SKM-1 treated with dmso at 0.1 percent for 144 hours (cell line): ENCODE measurements around the gene BCL2L15.

Source experiments
- DNase-seq: peaks from one replicate; lab custom pipeline; 2025; ENCODE audit not compliant: unreplicated experiment; lab: John Stamatoyannopoulos, UW

The BCL2L15 gene

GRCh38 chr1:113912594-113913311 lies 25.4 kb upstream of the BCL2L15 start:
- no peak for DNase-seq

GRCh38 chr1:113905435-113905861 lies 18.1 kb upstream of the BCL2L15 start:
- DNase-seq, result no peak

- peak; percentile 100 for DNase-seq
Measured at GRCh38 chr1:113904674-113905434, 17.5 kb upstream of the BCL2L15 start, which contains the start of the genes AP4B1 and DCLRE1B. Gene AP4B1 (minus strand): TSS chr1:113904799. CDS start chr1:113904717, 82 bp downstream. Gene DCLRE1B (plus strand): TSS chr1:113905326. CDS start chr1:113905587, 261 bp downstream.

- DNase-seq, result peak; percentile 58
Measured at GRCh38 chr1:113904293-113904673, 16.9 kb upstream of the BCL2L15 start.

- DNase-seq, result no peak
Measured at GRCh38 chr1:113903501-113904292, 16.3 kb upstream of the BCL2L15 start.

- no peak for DNase-seq
Measured at GRCh38 chr1:113901191-113901590, 13.8 kb upstream of the BCL2L15 start.

- DNase-seq, result no peak
Measured at GRCh38 chr1:113899111-113899510, 11.7 kb upstream of the BCL2L15 start.

- DNase-seq, result peak; percentile 44
Measured at GRCh38 chr1:113898241-113898814, 10.9 kb upstream of the BCL2L15 start.

GRCh38 chr1:113895961-113896360 lies 8.6 kb upstream of the BCL2L15 start:
- no peak for DNase-seq

GRCh38 chr1:113895098-113895497 lies 7.7 kb upstream of the BCL2L15 start:
- DNase-seq, result no peak

GRCh38 chr1:113893267-113893666 lies 5.9 kb upstream of the BCL2L15 start:
- no peak for DNase-seq

GRCh38 chr1:113891631-113892220 lies 4.3 kb upstream of the BCL2L15 start:
- DNase-seq, result no peak

GRCh38 chr1:113890816-113891215 lies 3.4 kb upstream of the BCL2L15 start:
- no peak for DNase-seq

GRCh38 chr1:113886417-113887401 lies 672 bp downstream of the BCL2L15 start:
- no peak for DNase-seq

GRCh38 chr1:113881661-113882060 lies 5.7 kb downstream of the BCL2L15 start:
- no peak for DNase-seq

GRCh38 chr1:113879739-113880038 lies 7.7 kb downstream of the BCL2L15 start:
- no peak for DNase-seq

GRCh38 chr1:113876176-113876575 lies 11.2 kb downstream of the BCL2L15 start:
- DNase-seq, result no peak

- DNase-seq, result no peak
Measured at GRCh38 chr1:113875714-113876113, 11.7 kb downstream of the BCL2L15 start.

GRCh38 chr1:113874012-113874879 lies 13.1 kb downstream of the BCL2L15 start:
- DNase-seq, result peak; percentile 56
